ENCODE measurements around the gene LRIG3. TPM values are rescaled to one million over a fixed set of nuclear protein-coding genes. Genes with fewer than 3 reads are reported as not detected.
"Not testable (repeated sequence)": the region's sequence is repeated elsewhere in the genome, so short reads cannot be mapped to it uniquely, and the experiment has no call there.

LRIG3 gene
- total RNA-seq, 1 donor from 2014 or later: 39.8 TPM

DNA sequence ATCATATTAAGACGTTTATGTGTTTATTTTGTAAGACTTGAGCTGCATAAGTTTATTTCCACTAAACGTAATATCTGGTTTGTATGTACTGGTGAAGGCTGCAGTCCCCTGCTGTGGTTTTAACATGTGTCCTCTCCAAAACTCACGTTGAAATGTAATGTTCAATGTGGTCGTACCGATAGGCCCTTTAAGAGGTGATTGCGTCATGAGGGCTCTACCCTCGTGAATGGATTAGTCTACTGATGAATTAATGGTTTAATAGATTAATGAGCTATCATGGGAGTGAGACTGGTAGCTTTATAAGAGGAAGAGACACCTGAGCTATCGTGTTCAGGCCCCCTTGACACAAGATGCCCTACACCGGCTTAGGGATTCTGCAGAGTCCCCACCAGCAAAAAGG, 14.9 kb downstream of the LRIG3 start:
- DNase-seq: no peak

- DNase-seq: not testable (repeated sequence)
Measured at GRCh38 chr12:58902726-58903125, 17.6 kb downstream of the LRIG3 start.

- no peak for DNase-seq
Measured at GRCh38 chr12:58901664-58902063, 18.6 kb downstream of the LRIG3 start.

DNA sequence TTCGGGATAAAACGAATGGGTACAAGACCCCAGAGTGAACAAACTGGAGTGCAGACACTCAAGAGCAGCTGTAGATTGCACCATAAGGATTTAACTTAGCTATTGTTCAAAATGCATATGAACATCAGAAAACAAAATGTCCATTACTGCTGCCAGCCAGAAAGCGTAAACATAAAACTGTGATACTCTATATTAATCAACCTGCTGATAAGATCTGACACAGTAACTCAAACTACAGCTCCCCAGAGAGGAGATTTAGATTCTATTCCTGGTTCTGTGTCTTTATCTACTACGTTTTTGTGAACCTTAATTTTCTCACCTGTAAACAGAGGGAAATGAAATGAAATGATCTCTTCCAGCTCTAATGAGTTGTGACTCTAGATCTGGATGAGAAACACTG, 22.3 kb downstream of the LRIG3 start:
- no peak for DNase-seq

DNA sequence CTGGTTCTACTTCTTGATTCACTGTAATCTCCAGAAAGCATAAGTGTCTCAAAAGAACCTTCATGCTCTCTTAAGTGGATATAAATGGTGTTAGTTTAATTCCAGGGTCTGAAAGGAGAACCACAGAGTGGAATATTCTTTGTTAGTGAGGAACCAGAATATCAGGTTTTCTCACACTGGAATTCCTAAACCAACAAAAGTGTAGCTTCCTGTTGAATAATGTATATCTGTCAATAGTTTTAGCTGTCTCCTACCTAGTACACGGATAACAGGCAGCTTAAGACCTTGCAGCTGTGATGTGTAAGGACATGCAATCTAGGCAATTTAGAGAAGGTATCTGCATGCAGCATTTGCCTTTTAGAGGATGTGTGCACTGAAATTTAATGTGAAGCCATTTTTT, 24.0 kb downstream of the LRIG3 start:
- no peak for DNase-seq

DNA sequence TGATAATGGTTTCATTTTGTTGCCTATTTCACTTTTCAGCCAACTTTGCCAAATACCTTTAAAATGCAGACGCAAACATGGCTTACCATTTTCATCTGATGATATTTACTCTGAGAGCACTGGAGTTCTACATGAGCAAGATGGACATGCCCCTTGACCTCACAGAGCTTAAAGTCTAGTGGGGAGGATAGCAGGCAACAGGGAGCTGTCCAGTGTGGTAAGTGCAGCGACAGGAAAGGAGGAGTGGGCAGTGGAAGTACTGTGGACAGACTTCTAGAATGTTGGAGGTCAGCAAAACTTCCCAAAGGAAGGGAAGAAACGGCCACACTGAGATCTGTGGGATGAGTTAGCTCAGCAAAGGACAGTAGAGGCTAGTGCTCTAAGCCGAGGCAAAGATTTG, 25.3 kb downstream of the LRIG3 start:
- DNase-seq: peak; percentile 12

GRCh38 chr12:58894040-58894439, 26.3 kb downstream of the LRIG3 start:
- no peak for DNase-seq

DNA sequence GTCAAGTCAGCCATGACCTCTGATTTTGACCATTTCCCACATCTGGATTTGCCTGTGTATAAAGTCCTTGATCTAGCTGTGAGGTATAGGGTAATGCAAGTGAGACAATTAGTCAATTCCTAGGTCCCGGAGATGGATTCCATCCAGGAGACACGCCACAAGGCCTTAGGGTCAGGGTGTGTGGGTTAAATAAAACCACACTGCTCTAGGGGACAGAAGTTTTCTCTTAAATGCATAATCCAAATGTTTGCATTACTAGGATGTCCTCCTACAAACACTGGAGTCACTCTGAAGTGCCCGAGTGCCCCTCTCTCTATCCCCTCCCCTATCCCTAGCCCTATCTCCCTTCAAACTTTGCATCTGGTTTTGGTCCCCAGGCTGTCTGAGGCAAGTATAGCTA, 26.8 kb downstream of the LRIG3 start:
- DNase-seq: no peak

DNA sequence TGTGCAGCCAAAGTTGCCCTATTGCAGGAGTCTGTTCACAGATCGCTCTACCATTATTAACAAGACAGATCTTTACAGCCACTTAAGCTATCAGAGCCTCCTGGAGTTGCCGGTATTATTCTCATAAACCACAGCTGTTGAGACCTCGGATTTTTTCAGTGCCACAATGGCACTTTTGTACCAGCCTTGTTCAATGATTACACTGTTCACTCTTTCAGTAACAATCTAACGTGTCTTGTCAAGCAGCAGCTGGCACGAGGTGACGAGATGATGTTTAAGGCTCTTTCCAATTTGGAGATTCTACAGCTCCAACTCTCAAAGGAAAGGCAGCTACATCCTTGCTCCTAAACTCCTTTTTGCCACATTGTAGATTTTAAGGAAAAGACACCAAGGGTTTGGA, 30.7 kb downstream of the LRIG3 start:
- no peak for DNase-seq

DNA sequence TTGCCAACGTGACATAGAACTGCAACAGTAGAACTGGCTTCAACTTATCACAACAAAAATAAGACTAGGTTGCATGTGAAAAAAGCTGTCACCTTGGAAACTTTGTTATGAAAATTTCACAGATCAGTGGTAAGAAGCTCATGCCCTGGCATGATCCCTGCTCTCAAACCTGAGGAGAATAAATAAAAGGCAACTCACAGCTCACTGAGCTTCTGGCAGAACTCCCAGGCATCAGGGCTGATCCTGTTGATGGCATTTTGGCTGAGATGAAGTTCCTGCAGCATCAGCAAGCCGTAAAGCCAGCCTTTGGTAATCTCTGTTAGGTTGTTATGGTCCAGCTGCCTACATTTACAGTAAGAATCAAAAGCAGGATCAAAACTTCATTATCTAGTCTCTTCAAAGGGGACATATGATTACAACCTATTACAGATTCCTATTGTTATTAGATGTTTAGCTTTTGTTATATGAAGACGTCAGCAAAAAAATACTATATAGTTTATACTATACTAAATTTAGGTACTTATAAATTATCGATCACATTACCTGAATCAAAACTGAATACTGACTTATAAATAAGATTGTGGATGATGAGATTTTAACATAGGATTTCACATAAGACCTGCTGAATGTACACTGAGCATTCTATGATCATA, 32.0 kb downstream of the LRIG3 start:
- peak; percentile 14 for DNase-seq

DNA sequence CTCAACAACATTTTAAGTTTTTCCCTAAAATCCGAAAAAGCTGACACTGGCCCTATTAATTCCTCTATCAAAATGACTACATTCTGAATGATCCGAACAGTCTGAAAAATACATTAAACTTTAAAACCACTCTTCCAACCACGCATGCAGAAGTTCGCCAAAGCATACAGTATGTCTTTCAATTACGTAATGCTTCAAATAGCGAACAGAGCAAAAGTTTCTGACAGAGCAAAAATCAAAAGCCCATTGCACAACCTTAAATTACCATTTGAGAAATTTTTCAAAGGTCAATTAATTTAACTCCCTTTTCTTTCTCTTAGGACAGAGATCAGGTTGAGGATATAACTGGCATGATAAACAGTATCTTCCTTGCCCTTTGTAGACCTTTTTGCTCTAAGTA, 33.2 kb downstream of the LRIG3 start:
- DNase-seq: no peak

DNA sequence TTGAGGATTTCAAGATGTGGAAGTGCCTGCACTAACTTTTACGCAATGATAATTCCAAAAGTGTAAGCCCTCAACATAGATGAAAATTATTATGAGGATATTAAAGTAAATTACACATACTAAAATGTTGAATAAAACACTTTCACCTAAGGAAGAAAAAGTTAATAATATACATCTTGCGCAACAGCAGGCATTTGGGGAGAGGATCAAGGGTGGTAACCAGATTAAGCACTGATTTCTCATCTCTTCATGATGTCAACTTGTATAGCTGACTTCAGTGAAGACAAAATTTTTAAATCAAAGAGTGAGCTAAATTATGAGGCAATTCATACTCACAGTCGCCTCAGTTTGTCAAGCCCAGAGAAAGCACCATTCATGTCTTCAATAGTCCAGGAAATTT, 33.8 kb downstream of the LRIG3 start:
- DNase-seq: no peak

- no peak for DNase-seq
Measured at GRCh38 chr12:58884916-58885315, 35.4 kb downstream of the LRIG3 start.

GRCh38 chr12:58883576-58884334, 36.5 kb downstream of the LRIG3 start:
- no peak for DNase-seq

- no peak for DNase-seq
Measured at GRCh38 chr12:58882826-58883225, 37.5 kb downstream of the LRIG3 start.

DNA sequence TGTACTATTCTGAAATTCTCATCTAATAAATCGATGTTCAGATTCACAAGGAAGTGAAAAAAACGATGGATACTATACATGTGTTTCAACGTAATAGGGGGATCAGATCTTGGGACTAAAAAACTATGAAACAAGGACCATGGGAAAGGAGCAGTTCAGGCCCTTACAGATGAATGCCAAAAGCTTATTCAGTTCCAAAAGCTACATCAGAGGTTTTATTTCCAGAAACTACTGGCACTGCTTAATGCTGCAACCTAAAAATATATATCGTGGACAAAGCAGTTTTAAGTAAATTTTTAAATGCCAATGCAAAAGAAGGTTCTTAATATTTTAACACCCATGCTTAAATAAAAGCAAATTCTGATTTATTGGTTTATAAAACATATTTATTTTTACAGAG, 38.5 kb downstream of the LRIG3 start:
- no peak for DNase-seq

GRCh38 chr12:58880639-58881038, 39.7 kb downstream of the LRIG3 start:
- no peak for DNase-seq

DNA sequence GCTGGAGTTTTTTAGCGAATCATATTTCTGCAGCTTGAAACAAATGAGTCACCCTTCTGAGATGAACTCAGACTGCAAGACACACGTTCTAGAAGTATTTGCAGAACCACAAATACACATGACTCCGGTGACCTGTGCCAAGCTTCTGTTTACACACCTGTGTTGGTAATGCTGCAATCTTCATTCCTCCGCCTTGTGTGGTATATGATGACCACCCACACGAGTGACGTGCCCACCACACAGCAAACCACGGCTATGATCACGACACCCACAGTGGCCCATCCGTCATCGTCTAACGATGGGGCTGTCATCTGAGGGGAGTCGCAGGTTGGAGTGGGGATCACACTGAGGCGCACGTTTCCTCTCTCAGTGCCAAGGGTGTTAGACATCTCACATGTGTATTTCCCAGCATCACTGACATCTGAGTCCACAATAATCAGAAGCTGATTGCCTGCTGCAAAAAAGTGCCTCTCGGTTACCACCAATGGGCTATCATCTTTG, 43.0 kb downstream of the LRIG3 start:
- DNase-seq: peak; percentile 5

DNA sequence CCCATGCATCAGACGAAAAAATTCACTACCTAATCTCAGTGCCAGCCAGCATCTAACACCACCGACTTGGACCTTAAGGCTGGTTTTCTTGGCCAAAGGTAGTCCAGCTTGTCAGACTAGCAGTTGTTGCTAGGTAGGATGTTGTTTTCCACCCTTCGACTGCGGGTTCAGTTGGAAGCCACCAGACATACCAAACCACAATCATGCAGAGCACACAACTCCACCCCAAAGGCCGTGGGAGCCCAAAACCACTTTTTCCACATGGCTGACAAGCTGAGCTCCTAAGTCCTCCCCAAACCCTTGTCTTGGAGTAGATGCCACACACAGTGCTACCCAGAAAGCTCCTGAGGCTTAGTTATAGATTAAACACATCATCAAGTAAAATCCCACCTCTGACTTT, 46.8 kb downstream of the LRIG3 start:
- DNase-seq: no peak

GRCh38 chr12:58871556-58871955, 48.7 kb downstream of the LRIG3 start:
- no peak for DNase-seq

DNA sequence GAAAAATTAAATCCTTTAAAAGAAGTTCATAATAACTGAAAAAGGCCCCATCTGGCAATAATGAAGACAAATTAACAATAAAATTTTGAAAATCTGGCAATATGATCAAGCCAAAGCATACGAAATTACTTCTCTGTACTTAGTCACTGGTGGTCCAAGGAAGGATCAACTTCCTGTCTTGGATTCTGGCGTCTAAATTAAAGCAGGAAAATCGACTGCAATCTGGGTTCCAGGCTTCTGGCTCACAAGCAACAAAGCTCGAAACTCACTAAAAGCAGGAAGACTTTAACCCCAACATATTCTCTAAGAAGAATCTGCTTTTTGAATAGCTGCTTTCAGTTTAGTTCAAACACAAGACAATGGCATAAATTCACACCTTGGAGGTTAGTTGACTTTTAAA, 49.7 kb downstream of the LRIG3 start:
- no peak for DNase-seq

DNA sequence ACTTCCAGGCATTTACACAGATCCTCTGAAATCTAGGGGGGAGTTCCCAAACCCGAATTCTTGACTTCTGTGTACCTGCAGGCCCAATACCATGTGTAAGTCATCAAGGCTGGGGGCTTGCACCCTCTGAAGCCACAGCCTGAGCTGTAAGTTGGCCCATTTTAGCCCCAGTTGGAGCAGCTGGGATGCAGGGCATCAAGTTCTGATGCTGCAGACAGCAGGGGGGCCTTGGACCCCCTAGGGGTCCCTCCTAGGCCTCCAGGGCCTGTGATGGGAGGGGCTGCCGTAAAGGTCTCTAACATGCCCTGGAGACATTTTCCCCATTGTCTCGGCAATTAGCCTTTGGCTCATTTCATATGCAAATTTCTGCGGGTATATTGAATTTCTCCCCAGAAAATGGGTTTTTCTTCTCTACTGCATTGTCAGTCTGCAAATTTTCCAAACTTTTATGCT, 59.5 kb downstream of the LRIG3 start:
- no peak for DNase-seq

- no peak for DNase-seq
Measured at GRCh38 chr12:58860056-58860787, 60.1 kb downstream of the LRIG3 start.

- no peak for DNase-seq
Measured at GRCh38 chr12:58858030-58858429, 62.3 kb downstream of the LRIG3 start.

Data from dermis blood vessel endothelial cell (primary cell).